HL-60 (cell line): ENCODE data around the gene TK2.

Experiments
- DNase-seq, 2 experiments: peaks; one replicate each; pipeline ENCODE4 v3.0.0-alpha.2; 2010 to 2020; ENCODE audit warnings: low read depth in 1 of 2, low spot score in 1 of 2
- H3K27ac ChIP-seq: fragments of 250-450 bp; sonication (Bioruptor Pico); replicated peaks from 2 replicates; pipeline ENCODE4 v1.5.1; 2020; ENCODE audit warnings: mild to moderate bottlenecking, moderate library complexity
- H3K27me3 ChIP-seq: fragments of 250-450 bp; sonication (Bioruptor Pico); 2 replicates; pipeline ENCODE4 v1.5.1; 2021; ENCODE audit warnings: mild to moderate bottlenecking, moderate library complexity; ENCODE audit not compliant: insufficient read depth, poor library complexity, severe bottlenecking
- H3K4me3 ChIP-seq: replicated peaks from 2 replicates; pipeline ENCODE4 v1.5.1; 2011; ENCODE audit warnings: mild to moderate bottlenecking, control low read depth, low read length; ENCODE audit not compliant: insufficient read depth
- GABPA ChIP-seq: IDR thresholded peaks from 2 replicates; pipeline ENCODE4 v1.6.1; 2012; ENCODE audit warnings: low read depth
- POLR2AphosphoS5 ChIP-seq: IDR thresholded peaks from 2 replicates; pipeline ENCODE4 v1.6.1; 2012; ENCODE audit warnings: low read depth
- REST ChIP-seq: IDR thresholded peaks from 2 replicates; pipeline ENCODE4 v1.6.1; 2012; ENCODE audit warnings: low read depth; ENCODE audit not compliant: insufficient replicate concordance
- SPI1 ChIP-seq: IDR thresholded peaks from 2 replicates; pipeline ENCODE4 v1.6.1; 2012; ENCODE audit warnings: low read depth, mild to moderate bottlenecking, borderline replicate concordance
- TF ChIP-seq, protein P1 (sequence below): IDR thresholded peaks from one replicate; pipeline ENCODE4 v1.5.1; 2011; ENCODE audit warnings: low read length, control low read depth, inconsistent platforms; ENCODE audit not compliant: insufficient read depth

Gene TK2

DNA sequence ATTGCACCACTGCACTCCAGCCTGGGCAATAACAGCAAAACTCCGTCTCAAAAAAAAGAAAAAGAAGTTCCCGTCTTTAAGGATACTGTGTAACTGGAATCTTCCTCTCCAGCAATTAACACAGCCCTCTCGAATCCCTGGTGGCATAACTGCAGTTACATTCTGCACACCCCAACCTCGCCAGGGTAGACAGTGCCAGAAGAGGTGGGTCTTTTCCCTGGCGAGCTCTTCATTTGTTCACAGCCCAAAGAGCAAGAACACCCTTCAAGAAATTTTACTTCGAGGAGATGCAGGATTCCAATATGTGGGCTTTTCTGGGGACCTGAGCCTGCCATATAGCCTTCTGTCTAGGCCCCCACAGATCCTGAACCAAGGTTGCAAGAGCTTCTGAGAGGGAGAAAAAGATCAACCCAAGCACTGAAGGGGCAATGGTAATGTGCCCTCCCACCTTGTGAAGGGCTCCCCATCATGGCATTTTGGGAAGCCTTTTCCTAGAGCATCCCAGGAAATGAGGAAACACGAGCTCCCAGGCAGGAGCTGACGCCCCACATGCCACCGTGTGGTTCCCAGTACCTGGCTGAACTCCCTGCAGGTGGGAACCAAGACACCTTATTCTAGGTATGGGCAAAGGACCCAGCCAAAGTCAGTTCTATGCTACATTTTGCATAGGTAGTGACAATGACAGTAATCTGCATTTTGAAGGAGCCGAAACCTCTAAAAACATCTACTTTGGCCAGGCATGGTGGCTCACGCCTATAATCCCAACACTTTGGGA is 26.9 kb downstream of the TK2 start:
- Histone ChIP-seq H3K4me3 (no peak overlapping the region), H3K27ac (peak overlapping the region; percentile 99), H3K27me3 (no peaks in the 10 kb centered on the region)
- DNase-seq = no peak
- TF ChIP-seq, protein P1, sequence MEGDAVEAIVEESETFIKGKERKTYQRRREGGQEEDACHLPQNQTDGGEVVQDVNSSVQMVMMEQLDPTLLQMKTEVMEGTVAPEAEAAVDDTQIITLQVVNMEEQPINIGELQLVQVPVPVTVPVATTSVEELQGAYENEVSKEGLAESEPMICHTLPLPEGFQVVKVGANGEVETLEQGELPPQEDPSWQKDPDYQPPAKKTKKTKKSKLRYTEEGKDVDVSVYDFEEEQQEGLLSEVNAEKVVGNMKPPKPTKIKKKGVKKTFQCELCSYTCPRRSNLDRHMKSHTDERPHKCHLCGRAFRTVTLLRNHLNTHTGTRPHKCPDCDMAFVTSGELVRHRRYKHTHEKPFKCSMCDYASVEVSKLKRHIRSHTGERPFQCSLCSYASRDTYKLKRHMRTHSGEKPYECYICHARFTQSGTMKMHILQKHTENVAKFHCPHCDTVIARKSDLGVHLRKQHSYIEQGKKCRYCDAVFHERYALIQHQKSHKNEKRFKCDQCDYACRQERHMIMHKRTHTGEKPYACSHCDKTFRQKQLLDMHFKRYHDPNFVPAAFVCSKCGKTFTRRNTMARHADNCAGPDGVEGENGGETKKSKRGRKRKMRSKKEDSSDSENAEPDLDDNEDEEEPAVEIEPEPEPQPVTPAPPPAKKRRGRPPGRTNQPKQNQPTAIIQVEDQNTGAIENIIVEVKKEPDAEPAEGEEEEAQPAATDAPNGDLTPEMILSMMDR = no peak
- TF ChIP-seq REST (no peak), GABPA (no peak), SPI1 (no peak), POLR2AphosphoS5 (no peak)

GRCh38 chr16:66521951-66522771 is 27.8 kb downstream of the TK2 start:
- Histone ChIP-seq H3K27me3 (no peaks in the 10 kb centered on the region), H3K27ac (peak overlapping the region; percentile 99), H3K4me3 (no peak overlapping the region)
- peak; percentile 94 to 98 for DNase-seq
- TF ChIP-seq GABPA (no peak), REST (no peak), SPI1 (peak; percentile 43; the same call in 1 of the 2 replicates), POLR2AphosphoS5 (peak; percentile 83)
- TF ChIP-seq, protein P1 = no peak

DNA sequence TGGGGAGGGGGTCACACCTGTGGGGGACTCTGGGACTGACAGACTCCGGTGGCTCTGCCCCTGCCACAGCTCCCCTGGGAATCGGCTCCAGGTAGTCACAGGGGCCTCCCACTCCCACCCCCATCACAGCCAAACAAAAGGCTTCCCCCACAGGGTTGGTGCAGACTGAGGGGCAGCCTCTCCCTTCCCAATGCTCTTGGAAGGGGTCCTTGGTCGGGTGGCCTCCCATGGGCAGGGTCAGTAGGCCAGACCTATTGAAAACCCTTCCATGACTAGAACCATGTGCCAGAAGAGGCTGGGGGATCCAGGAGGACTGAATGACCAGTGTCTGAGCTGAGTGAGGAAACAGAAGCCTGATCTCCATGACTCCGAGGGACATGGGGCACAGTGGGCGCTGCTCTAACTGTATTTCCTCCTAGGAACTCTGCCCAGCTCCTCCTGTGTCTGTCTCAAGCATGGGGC is 28.6 kb downstream of the TK2 start:
- TF ChIP-seq, protein P1 = no peak
- TF ChIP-seq REST = no peak
- TF ChIP-seq SPI1 = no peak
- no peak for TF ChIP-seq POLR2AphosphoS5
- no peak for TF ChIP-seq GABPA
- Histone ChIP-seq H3K27ac (peak overlapping the region; percentile 99), H3K4me3 (no peak overlapping the region), H3K27me3 (no peaks in the 10 kb centered on the region)
- DNase-seq = peak in 1 of 2 experiments; percentile 18
